H1 (cell line): ENCODE measurements around the gene RNF168. TPM values are rescaled to one million over a fixed set of nuclear protein-coding genes. Genes with fewer than 3 reads are reported as not detected.

Source experiments
- BCL11A ChIP-seq, 2 experiments: IDR thresholded peaks; one replicate each; pipeline ENCODE4 v1.6.1; 2011; ENCODE audit warnings: low read depth in 2 of 2, low read length in 2 of 2, mild to moderate bottlenecking in 2 of 2
- CBX5 ChIP-seq: fragments of 300-800, 300-1000 bp; sonication (generic); IDR thresholded peaks from 2 replicates; pipeline ENCODE4 v1.7.1; 2016; ENCODE audit warnings: antibody characterized with exemption, low read length, low read depth
- CHD2 ChIP-seq: IDR thresholded peaks from 2 replicates; pipeline ENCODE4 v1.6.1; 2012; ENCODE audit warnings: low read length, improper control_type of control experiment
- EP300 ChIP-seq, 2 experiments: IDR thresholded peaks; 1 replicate in 1 of 2; 2 replicates in 1 of 2; pipeline ENCODE4 v1.6.1; 2011 to 2012; ENCODE audit warnings: low read depth in 2 of 2, low read length in 2 of 2, mild to moderate bottlenecking in 2 of 2, borderline replicate concordance in 1 of 2, inconsistent platforms in 1 of 2, moderate library complexity in 1 of 2
- EZH2 ChIP-seq: fragments of 200-600 bp; sonication (generic); IDR thresholded peaks from 2 replicates; pipeline ENCODE4 v1.7.1; 2012; ENCODE audit warnings: low read depth, mild to moderate bottlenecking, moderate library complexity, low read length, inconsistent platforms; ENCODE audit not compliant: severe bottlenecking
- PHF8 ChIP-seq: fragments of 200-600 bp; sonication (generic); conservative IDR thresholded peaks from 2 replicates; pipeline ENCODE4 v1.7.1; 2012; ENCODE audit warnings: low read depth, mild to moderate bottlenecking, inconsistent platforms, low read length, moderate library complexity
- SIRT6 ChIP-seq: IDR thresholded peaks from one replicate; pipeline ENCODE4 v1.7.1; 2012; ENCODE audit warnings: low read length, inconsistent platforms
- SP4 ChIP-seq: IDR thresholded peaks from 2 replicates; pipeline ENCODE4 v1.6.1; 2012; ENCODE audit warnings: low read length, inconsistent platforms
- TCF12 ChIP-seq: IDR thresholded peaks from 2 replicates; pipeline ENCODE4 v1.6.1; 2011; ENCODE audit warnings: low read depth, mild to moderate bottlenecking, low read length
- polyA plus RNA-seq, 7 experiments: library from polyadenylated mRNA; depleted of rRNA in 3 of 7; stranded (reverse) in 5 of 7; unstranded in 2 of 7; fragments of >200 nt in 5 of 7; fragments of 200-250 nt in 2 of 7; gene quantifications; 1 replicate in 5 of 7; 2 replicates in 1 of 7; 4 replicates in 1 of 7; pipeline versions ENCODE4 v1.2.1 to v1.2.3, GENCODE V29; 2011 to 2013; ENCODE audit warnings: missing spikeins in 2 of 7, mixed read lengths in 2 of 7
- total RNA-seq: library from RNA; stranded (reverse); fragmentation: NEBNext Ultra II Directional; extraction: Animal tissue kit (Norgen Biotek cat#: 25700); gene quantifications from 2 replicates; pipeline ENCODE4 v1.2.1, GENCODE V29; 2021
- TF ChIP-seq, protein P1 (sequence below): fragments of 300-600 bp; sonication (generic); IDR thresholded peaks from 2 replicates; pipeline ENCODE4 v1.7.1; 2012; ENCODE audit warnings: low read length, moderate library complexity, mild to moderate bottlenecking, inconsistent platforms; ENCODE audit not compliant: insufficient replicate concordance

Gene RNF168
- total and polyA plus RNA-seq, 2 of the 8 experiments (the other 6 are each of a cell fraction or from before 2014, with no cell fraction given) = 6.3 to 63.5 TPM

DNA sequence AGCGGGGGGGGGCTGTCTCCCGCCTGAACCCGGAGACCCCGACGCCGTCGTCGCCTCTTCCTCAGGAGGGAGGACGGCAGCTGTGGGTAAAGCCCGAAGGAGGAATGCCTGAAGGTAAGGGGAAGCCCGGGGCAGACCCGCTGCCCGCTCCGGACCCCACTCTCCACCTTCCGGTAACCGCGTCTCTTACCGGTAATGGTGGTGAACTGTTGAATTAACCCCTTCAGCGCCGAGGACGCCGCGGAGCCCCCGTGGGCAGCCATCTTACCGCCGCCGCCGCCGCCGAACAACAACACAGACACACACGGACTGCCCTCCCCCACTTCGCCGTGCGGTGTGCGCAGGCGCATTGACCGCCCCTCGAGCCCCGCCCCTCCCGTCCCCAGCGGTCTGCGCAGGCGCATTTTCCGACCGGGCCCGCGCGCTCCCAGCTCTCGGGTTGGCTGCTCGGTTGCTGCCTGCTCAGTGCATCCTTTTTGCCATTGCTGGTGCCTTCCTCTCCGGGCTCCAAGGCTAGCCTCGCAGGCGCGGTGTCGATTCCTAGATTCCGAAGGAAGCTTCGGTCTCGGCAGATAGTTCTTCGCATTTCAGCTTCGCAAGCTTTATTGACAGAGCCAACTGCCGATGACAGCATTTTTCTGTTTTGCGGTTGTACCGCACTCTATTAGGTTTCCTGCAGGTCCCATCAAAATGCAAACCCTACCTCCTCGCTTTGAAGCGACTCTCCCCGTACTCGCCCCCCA is 71.3 kb downstream of the RNF168 start, which contains the start of gene UBXN7 (continued):
- TF ChIP-seq, protein P1, sequence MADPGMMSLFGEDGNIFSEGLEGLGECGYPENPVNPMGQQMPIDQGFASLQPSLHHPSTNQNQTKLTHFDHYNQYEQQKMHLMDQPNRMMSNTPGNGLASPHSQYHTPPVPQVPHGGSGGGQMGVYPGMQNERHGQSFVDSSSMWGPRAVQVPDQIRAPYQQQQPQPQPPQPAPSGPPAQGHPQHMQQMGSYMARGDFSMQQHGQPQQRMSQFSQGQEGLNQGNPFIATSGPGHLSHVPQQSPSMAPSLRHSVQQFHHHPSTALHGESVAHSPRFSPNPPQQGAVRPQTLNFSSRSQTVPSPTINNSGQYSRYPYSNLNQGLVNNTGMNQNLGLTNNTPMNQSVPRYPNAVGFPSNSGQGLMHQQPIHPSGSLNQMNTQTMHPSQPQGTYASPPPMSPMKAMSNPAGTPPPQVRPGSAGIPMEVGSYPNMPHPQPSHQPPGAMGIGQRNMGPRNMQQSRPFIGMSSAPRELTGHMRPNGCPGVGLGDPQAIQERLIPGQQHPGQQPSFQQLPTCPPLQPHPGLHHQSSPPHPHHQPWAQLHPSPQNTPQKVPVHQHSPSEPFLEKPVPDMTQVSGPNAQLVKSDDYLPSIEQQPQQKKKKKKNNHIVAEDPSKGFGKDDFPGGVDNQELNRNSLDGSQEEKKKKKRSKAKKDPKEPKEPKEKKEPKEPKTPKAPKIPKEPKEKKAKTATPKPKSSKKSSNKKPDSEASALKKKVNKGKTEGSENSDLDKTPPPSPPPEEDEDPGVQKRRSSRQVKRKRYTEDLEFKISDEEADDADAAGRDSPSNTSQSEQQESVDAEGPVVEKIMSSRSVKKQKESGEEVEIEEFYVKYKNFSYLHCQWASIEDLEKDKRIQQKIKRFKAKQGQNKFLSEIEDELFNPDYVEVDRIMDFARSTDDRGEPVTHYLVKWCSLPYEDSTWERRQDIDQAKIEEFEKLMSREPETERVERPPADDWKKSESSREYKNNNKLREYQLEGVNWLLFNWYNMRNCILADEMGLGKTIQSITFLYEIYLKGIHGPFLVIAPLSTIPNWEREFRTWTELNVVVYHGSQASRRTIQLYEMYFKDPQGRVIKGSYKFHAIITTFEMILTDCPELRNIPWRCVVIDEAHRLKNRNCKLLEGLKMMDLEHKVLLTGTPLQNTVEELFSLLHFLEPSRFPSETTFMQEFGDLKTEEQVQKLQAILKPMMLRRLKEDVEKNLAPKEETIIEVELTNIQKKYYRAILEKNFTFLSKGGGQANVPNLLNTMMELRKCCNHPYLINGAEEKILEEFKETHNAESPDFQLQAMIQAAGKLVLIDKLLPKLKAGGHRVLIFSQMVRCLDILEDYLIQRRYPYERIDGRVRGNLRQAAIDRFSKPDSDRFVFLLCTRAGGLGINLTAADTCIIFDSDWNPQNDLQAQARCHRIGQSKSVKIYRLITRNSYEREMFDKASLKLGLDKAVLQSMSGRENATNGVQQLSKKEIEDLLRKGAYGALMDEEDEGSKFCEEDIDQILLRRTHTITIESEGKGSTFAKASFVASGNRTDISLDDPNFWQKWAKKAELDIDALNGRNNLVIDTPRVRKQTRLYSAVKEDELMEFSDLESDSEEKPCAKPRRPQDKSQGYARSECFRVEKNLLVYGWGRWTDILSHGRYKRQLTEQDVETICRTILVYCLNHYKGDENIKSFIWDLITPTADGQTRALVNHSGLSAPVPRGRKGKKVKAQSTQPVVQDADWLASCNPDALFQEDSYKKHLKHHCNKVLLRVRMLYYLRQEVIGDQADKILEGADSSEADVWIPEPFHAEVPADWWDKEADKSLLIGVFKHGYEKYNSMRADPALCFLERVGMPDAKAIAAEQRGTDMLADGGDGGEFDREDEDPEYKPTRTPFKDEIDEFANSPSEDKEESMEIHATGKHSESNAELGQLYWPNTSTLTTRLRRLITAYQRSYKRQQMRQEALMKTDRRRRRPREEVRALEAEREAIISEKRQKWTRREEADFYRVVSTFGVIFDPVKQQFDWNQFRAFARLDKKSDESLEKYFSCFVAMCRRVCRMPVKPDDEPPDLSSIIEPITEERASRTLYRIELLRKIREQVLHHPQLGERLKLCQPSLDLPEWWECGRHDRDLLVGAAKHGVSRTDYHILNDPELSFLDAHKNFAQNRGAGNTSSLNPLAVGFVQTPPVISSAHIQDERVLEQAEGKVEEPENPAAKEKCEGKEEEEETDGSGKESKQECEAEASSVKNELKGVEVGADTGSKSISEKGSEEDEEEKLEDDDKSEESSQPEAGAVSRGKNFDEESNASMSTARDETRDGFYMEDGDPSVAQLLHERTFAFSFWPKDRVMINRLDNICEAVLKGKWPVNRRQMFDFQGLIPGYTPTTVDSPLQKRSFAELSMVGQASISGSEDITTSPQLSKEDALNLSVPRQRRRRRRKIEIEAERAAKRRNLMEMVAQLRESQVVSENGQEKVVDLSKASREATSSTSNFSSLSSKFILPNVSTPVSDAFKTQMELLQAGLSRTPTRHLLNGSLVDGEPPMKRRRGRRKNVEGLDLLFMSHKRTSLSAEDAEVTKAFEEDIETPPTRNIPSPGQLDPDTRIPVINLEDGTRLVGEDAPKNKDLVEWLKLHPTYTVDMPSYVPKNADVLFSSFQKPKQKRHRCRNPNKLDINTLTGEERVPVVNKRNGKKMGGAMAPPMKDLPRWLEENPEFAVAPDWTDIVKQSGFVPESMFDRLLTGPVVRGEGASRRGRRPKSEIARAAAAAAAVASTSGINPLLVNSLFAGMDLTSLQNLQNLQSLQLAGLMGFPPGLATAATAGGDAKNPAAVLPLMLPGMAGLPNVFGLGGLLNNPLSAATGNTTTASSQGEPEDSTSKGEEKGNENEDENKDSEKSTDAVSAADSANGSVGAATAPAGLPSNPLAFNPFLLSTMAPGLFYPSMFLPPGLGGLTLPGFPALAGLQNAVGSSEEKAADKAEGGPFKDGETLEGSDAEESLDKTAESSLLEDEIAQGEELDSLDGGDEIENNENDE = no peak
- 0 out of 2 replicates have a peak, but pooled peaks have one; percentile 10 for TF ChIP-seq CHD2
- TF ChIP-seq BCL11A (IDR thresholded peaks at IDR 0.05; ENCODE audit: low read depth in 2 of 2, low read length in 2 of 2) = no peak
- no peak for TF ChIP-seq CBX5
- no peak for TF ChIP-seq EZH2
- no peak for TF ChIP-seq SP4
- peak in 1 of 2 experiments; percentile 84; a peak in 2 of 3 replicates for TF ChIP-seq EP300 (IDR thresholded peaks at IDR 0.05; ENCODE audit: borderline replicate concordance in 1 of 2, low read depth in 2 of 2, low read length in 2 of 2)
- no peak; the same call in 1 of the 2 replicates for TF ChIP-seq PHF8
- no peak for TF ChIP-seq SIRT6
- TF ChIP-seq TCF12 = no peak
